ENCODE results near the gene PRIMA1. TPM values are rescaled to one million over a fixed set of nuclear protein-coding genes. Genes with fewer than 3 reads are reported as not detected.

PRIMA1 gene
- total RNA-seq, 1 donor from 2014 or later = 0.08 TPM

GRCh38 chr14:93691042-93691780 lies 97.1 kb downstream of the PRIMA1 start:
- no peaks in the 10 kb centered on the region for H3K36me3 Mint-ChIP-seq (ENCODE audit: low read depth, unreplicated experiment)
- peaks cover 9% of the 10 kb centered on the region for H3K4me1 Mint-ChIP-seq (ENCODE audit: unreplicated experiment)
- no peak overlapping the region for H3K27ac Mint-ChIP-seq (ENCODE audit: unreplicated experiment)
- no peak for DNase-seq (ENCODE audit: low spot score)
- H3K4me3 Mint-ChIP-seq (ENCODE audit: unreplicated experiment) = no peak overlapping the region
- TF ChIP-seq CTCF (IDR thresholded peaks at IDR 0.05; ENCODE audit: unreplicated experiment) = no peak
- H3K27me3 Mint-ChIP-seq (ENCODE audit: unreplicated experiment) = peaks cover 2% of the 10 kb centered on the region
- H3K9me3 Mint-ChIP-seq (ENCODE audit: unreplicated experiment) = no peaks in the 10 kb centered on the region

- Mint-ChIP-seq H3K9me3 (ENCODE audit: unreplicated experiment) (no peaks in the 10 kb centered on the region), H3K4me1 (ENCODE audit: unreplicated experiment) (peaks cover 9% of the 10 kb centered on the region), H3K27ac (ENCODE audit: unreplicated experiment) (no peak overlapping the region), H3K27me3 (ENCODE audit: unreplicated experiment) (peaks cover 2% of the 10 kb centered on the region), H3K4me3 (ENCODE audit: unreplicated experiment) (no peak overlapping the region), H3K36me3 (ENCODE audit: low read depth, unreplicated experiment) (no peaks in the 10 kb centered on the region)
- DNase-seq (ENCODE audit: low spot score) = no peak
- TF ChIP-seq CTCF (IDR thresholded peaks at IDR 0.05; ENCODE audit: unreplicated experiment) = no peak
Observed at GRCh38 chr14:93690146-93690545, 98.1 kb downstream of the PRIMA1 start.

- H3K36me3 Mint-ChIP-seq (ENCODE audit: low read depth, unreplicated experiment) = no peaks in the 10 kb centered on the region
Observed at GRCh38 chr14:93688820-93689219, 99.5 kb downstream of the PRIMA1 start.

GRCh38 chr14:93688239-93688666 lies 100.0 kb downstream of the PRIMA1 start:
- no peak overlapping the region for H3K27ac Mint-ChIP-seq (ENCODE audit: unreplicated experiment)
- peaks cover 9% of the 10 kb centered on the region for H3K4me1 Mint-ChIP-seq (ENCODE audit: unreplicated experiment)
- H3K36me3 Mint-ChIP-seq (ENCODE audit: low read depth, unreplicated experiment) = no peaks in the 10 kb centered on the region
- no peak overlapping the region for H3K4me3 Mint-ChIP-seq (ENCODE audit: unreplicated experiment)
- peaks cover 2% of the 10 kb centered on the region for H3K27me3 Mint-ChIP-seq (ENCODE audit: unreplicated experiment)
- H3K9me3 Mint-ChIP-seq (ENCODE audit: unreplicated experiment) = no peaks in the 10 kb centered on the region
- no peak for DNase-seq (ENCODE audit: low spot score)
- TF ChIP-seq CTCF (IDR thresholded peaks at IDR 0.05; ENCODE audit: unreplicated experiment) = no peak

More at GRCh38 chr14:93688820-93689219, 99.5 kb downstream of the PRIMA1 start:
- Mint-ChIP-seq H3K4me3 (ENCODE audit: unreplicated experiment) (no peak overlapping the region), H3K27ac (ENCODE audit: unreplicated experiment) (no peak overlapping the region), H3K27me3 (ENCODE audit: unreplicated experiment) (peaks cover 2% of the 10 kb centered on the region), H3K4me1 (ENCODE audit: unreplicated experiment) (peaks cover 9% of the 10 kb centered on the region), H3K9me3 (ENCODE audit: unreplicated experiment) (no peaks in the 10 kb centered on the region)
- DNase-seq (ENCODE audit: low spot score) = no peak
- TF ChIP-seq CTCF (IDR thresholded peaks at IDR 0.05; ENCODE audit: unreplicated experiment) = no peak

- TF ChIP-seq CTCF (IDR thresholded peaks at IDR 0.05; ENCODE audit: unreplicated experiment) = no peak
- Mint-ChIP-seq H3K27ac (ENCODE audit: unreplicated experiment) (peak overlapping the region; percentile 23), H3K4me3 (ENCODE audit: unreplicated experiment) (no peak overlapping the region), H3K27me3 (ENCODE audit: unreplicated experiment) (peaks cover 2% of the 10 kb centered on the region), H3K9me3 (ENCODE audit: unreplicated experiment) (no peaks in the 10 kb centered on the region), H3K36me3 (ENCODE audit: low read depth, unreplicated experiment) (no peaks in the 10 kb centered on the region), H3K4me1 (ENCODE audit: unreplicated experiment) (peaks cover 9% of the 10 kb centered on the region)
- DNase-seq (ENCODE audit: low spot score) = no peak
Observed at GRCh38 chr14:93686268-93686667, 102.0 kb downstream of the PRIMA1 start.
